MM.1S (cell line): Measurements from ENCODE around the gene SH2D7.

Experiments used
- EZH2 ChIP-seq: fragments of 300-600 bp; sonication (generic); optimal IDR thresholded peaks from 2 replicates; pipeline ENCODE3; 2017; ENCODE audit warnings: low read depth, mild to moderate bottlenecking, antibody characterized with exemption, low read length, mixed read lengths
- TF ChIP-seq, protein P1 (sequence below): fragments of 300-600 bp; sonication (generic); IDR thresholded peaks from 2 replicates; pipeline ENCODE4 v1.5.1; 2016; ENCODE audit warnings: antibody characterized with exemption, low read length, mixed read lengths

DNA sequence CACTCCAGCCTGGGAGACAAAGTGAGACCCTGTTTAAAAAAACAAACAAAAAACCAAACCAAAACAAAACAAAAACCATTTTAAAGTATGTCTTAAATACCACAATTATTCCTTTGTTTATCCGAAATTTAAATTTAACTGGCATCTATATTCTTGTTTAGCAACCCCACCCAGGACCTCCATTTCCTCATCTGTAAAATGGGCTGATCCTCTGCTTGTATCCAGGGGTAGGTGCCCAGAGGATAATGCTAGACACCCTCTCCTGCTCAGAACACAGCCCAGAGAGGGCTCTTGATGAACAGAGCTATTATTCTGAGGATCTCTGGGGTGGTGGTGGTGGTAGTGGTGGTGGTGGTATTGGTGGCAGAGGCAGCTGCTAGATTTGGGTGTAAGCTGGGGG lies 9.8 kb downstream of the SH2D7 start:
- TF ChIP-seq, protein P1, sequence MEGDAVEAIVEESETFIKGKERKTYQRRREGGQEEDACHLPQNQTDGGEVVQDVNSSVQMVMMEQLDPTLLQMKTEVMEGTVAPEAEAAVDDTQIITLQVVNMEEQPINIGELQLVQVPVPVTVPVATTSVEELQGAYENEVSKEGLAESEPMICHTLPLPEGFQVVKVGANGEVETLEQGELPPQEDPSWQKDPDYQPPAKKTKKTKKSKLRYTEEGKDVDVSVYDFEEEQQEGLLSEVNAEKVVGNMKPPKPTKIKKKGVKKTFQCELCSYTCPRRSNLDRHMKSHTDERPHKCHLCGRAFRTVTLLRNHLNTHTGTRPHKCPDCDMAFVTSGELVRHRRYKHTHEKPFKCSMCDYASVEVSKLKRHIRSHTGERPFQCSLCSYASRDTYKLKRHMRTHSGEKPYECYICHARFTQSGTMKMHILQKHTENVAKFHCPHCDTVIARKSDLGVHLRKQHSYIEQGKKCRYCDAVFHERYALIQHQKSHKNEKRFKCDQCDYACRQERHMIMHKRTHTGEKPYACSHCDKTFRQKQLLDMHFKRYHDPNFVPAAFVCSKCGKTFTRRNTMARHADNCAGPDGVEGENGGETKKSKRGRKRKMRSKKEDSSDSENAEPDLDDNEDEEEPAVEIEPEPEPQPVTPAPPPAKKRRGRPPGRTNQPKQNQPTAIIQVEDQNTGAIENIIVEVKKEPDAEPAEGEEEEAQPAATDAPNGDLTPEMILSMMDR, result no peak
- no peak for TF ChIP-seq EZH2
